ENCODE measurements around the gene SYCE1.

DNA sequence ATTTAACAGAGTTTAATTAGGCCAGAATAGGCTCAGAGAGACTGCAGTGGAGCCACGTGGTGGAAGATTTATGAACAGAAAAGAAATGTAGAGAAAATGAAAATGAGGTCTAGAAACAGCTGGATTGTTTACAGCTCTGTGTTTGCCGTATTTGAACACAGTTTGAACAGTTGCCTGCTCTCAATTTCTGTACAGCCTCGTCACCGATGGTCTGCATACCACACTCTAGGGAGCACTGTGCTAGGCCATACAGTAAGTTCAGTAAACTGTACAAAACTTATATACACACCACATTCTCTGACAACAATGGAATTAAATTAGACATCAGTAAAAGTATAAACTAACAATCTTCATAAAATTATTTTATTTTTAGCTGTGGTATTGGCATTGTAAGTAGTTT is 49.3 kb downstream of the SYCE1 start:
- TF ChIP-seq POLR2AphosphoS5 (IDR thresholded peaks at IDR 0.05) (no peak), EP300 (IDR thresholded peaks at IDR 0.05) (no peak)
- TF ChIP-seq, protein P1, sequence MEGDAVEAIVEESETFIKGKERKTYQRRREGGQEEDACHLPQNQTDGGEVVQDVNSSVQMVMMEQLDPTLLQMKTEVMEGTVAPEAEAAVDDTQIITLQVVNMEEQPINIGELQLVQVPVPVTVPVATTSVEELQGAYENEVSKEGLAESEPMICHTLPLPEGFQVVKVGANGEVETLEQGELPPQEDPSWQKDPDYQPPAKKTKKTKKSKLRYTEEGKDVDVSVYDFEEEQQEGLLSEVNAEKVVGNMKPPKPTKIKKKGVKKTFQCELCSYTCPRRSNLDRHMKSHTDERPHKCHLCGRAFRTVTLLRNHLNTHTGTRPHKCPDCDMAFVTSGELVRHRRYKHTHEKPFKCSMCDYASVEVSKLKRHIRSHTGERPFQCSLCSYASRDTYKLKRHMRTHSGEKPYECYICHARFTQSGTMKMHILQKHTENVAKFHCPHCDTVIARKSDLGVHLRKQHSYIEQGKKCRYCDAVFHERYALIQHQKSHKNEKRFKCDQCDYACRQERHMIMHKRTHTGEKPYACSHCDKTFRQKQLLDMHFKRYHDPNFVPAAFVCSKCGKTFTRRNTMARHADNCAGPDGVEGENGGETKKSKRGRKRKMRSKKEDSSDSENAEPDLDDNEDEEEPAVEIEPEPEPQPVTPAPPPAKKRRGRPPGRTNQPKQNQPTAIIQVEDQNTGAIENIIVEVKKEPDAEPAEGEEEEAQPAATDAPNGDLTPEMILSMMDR (IDR thresholded peaks at IDR 0.05) = no peak

Data from suprapubic skin (tissue), 4 donors.